Right lobe of liver (tissue), 4 donors: Measurements from ENCODE around the gene RAP1B.

Experiments
- POLR2A ChIP-seq: fragments of 450-650 bp; IDR thresholded peaks from one replicate; pipeline ENCODE4 v1.6.1; 2017; ENCODE audit warnings: antibody characterized with exemption, mild to moderate bottlenecking
- TF ChIP-seq, protein P1 (sequence below), 4 donors: fragments of 200-600 bp in 3 of 4; fragments of 450-650 bp in 1 of 4; IDR thresholded peaks; one replicate each; pipeline versions ENCODE4 v1.5.1 to v1.8.0; 2016 to 2022; ENCODE audit warnings: antibody characterized with exemption in 4 of 4, mild to moderate bottlenecking in 2 of 4
- donor health status: DM: no; HTN: no; CAD: no.
- donor health status: DM: no; HTN: no; CAD: no.
- donor health status: DM: no; HTN: yes; CAD: no.

DNA sequence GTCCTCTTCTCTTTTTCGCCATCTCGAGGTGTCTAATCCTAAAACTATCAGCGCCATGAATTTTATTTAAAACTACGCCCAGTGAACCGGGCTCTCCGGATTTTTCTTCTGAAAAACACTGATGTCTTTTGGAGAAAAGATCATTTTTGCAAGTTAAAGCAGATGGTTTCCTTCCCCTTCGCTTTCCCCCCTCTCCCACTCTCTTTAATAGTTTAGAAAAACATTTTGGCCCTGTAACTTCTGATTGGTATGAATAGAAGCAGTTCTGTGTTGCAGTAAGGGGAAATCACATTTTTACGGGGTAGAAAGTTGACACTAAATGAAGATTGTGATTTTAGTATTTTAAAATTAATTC is 1.1 kb downstream of the RAP1B start:
- TF ChIP-seq, protein P1, sequence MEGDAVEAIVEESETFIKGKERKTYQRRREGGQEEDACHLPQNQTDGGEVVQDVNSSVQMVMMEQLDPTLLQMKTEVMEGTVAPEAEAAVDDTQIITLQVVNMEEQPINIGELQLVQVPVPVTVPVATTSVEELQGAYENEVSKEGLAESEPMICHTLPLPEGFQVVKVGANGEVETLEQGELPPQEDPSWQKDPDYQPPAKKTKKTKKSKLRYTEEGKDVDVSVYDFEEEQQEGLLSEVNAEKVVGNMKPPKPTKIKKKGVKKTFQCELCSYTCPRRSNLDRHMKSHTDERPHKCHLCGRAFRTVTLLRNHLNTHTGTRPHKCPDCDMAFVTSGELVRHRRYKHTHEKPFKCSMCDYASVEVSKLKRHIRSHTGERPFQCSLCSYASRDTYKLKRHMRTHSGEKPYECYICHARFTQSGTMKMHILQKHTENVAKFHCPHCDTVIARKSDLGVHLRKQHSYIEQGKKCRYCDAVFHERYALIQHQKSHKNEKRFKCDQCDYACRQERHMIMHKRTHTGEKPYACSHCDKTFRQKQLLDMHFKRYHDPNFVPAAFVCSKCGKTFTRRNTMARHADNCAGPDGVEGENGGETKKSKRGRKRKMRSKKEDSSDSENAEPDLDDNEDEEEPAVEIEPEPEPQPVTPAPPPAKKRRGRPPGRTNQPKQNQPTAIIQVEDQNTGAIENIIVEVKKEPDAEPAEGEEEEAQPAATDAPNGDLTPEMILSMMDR (IDR thresholded peaks at IDR 0.05): no peak
- no peak for TF ChIP-seq POLR2A
